ENCODE data around the gene TPP2. TPM values are rescaled to one million over a fixed set of nuclear protein-coding genes. Genes with fewer than 3 reads are reported as not detected.

TPP2 gene
- total and polyA plus RNA-seq, 9 donors = 24.0 to 50.7 (median 33.9) TPM

- H3K4me1 ChIP-seq (ENCODE audit: insufficient read depth) = no peaks in the 10 kb centered on the region
- H3K9me3 ChIP-seq = no peaks in the 10 kb centered on the region
- DNase-seq = no peak
- intact Hi-C loops (cut with DNase I) = no loop called here
- no peaks in the 10 kb centered on the region for H3K36me3 ChIP-seq
- TF ChIP-seq EP300 (IDR thresholded peaks at IDR 0.05) (no peak), POLR2A (IDR thresholded peaks at IDR 0.05) (no peak)
- TF ChIP-seq, protein P1, sequence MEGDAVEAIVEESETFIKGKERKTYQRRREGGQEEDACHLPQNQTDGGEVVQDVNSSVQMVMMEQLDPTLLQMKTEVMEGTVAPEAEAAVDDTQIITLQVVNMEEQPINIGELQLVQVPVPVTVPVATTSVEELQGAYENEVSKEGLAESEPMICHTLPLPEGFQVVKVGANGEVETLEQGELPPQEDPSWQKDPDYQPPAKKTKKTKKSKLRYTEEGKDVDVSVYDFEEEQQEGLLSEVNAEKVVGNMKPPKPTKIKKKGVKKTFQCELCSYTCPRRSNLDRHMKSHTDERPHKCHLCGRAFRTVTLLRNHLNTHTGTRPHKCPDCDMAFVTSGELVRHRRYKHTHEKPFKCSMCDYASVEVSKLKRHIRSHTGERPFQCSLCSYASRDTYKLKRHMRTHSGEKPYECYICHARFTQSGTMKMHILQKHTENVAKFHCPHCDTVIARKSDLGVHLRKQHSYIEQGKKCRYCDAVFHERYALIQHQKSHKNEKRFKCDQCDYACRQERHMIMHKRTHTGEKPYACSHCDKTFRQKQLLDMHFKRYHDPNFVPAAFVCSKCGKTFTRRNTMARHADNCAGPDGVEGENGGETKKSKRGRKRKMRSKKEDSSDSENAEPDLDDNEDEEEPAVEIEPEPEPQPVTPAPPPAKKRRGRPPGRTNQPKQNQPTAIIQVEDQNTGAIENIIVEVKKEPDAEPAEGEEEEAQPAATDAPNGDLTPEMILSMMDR (IDR thresholded peaks at IDR 0.05) = no peak
- WGBS, 3 donors = 49 to 54% (median 52%) methylated on average over 3 of the region's 3 CpGs
- H3K27me3 ChIP-seq = no peaks in the 10 kb centered on the region
- H3K27ac ChIP-seq = no peak overlapping the region
- H3K4me3 ChIP-seq = no peak overlapping the region
Observed at GRCh38 chr13:102556806-102557205, 40.0 kb upstream of the TPP2 start.

- Histone ChIP-seq H3K36me3 (no peaks in the 10 kb centered on the region), H3K27ac (no peak overlapping the region), H3K4me1 (ENCODE audit: insufficient read depth) (no peaks in the 10 kb centered on the region), H3K4me3 (no peak overlapping the region), H3K9me3 (no peaks in the 10 kb centered on the region), H3K27me3 (no peaks in the 10 kb centered on the region)
- DNase-seq = no peak
- no peak for TF ChIP-seq POLR2A (IDR thresholded peaks at IDR 0.05)
- TF ChIP-seq EP300 (IDR thresholded peaks at IDR 0.05) = no peak
- TF ChIP-seq, protein P1 (IDR thresholded peaks at IDR 0.05) = no peak
- intact Hi-C loops (cut with DNase I) = no loop called here
- 52 to 63% (median 56%) methylated on average over 2 of the region's 2 CpGs for WGBS, 3 donors
Observed at GRCh38 chr13:102558029-102558428, 38.8 kb upstream of the TPP2 start.

- Histone ChIP-seq H3K4me3 (no peak overlapping the region), H3K9me3 (no peaks in the 10 kb centered on the region), H3K27me3 (no peaks in the 10 kb centered on the region), H3K36me3 (no peaks in the 10 kb centered on the region), H3K27ac (no peak overlapping the region), H3K4me1 (ENCODE audit: insufficient read depth) (no peaks in the 10 kb centered on the region)
- intact Hi-C loops (cut with DNase I) = no loop called here
- TF ChIP-seq EP300 (IDR thresholded peaks at IDR 0.05) = no peak
- no peak for TF ChIP-seq POLR2A (IDR thresholded peaks at IDR 0.05)
- TF ChIP-seq, protein P1 (IDR thresholded peaks at IDR 0.05) = no peak
- 43 to 57% (median 51%) methylated on average over 1 of the region's 1 CpG for WGBS, 3 donors
- no peak for DNase-seq
Observed at GRCh38 chr13:102561933-102562332, 34.9 kb upstream of the TPP2 start.

GRCh38 chr13:102563267-102563666, 33.5 kb upstream of the TPP2 start:
- Histone ChIP-seq H3K27me3 (no peaks in the 10 kb centered on the region), H3K9me3 (no peaks in the 10 kb centered on the region), H3K4me1 (ENCODE audit: insufficient read depth) (no peaks in the 10 kb centered on the region), H3K27ac (no peak overlapping the region), H3K4me3 (no peak overlapping the region), H3K36me3 (no peaks in the 10 kb centered on the region)
- intact Hi-C loops (cut with DNase I) = no loop called here
- 86 to 92% (median 87%) methylated on average over 2 of the region's 2 CpGs for WGBS, 3 donors
- no peak for DNase-seq
- TF ChIP-seq EP300 (IDR thresholded peaks at IDR 0.05) (no peak), POLR2A (IDR thresholded peaks at IDR 0.05) (no peak)

GRCh38 chr13:102564564-102564963, 32.2 kb upstream of the TPP2 start:
- no peaks in the 10 kb centered on the region for H3K36me3 ChIP-seq
- no peak overlapping the region for H3K4me3 ChIP-seq
- DNase-seq = no peak
- no peak overlapping the region for H3K27ac ChIP-seq
- WGBS, 3 donors = 84 to 92% (median 84%) methylated on average over 4 of the region's 4 CpGs
- no peaks in the 10 kb centered on the region for H3K4me1 ChIP-seq (ENCODE audit: insufficient read depth)
- no peak for TF ChIP-seq EP300 (IDR thresholded peaks at IDR 0.05)
- TF ChIP-seq, protein P1 (IDR thresholded peaks at IDR 0.05) = no peak
- TF ChIP-seq POLR2A (IDR thresholded peaks at IDR 0.05) = no peak
- H3K9me3 ChIP-seq = no peaks in the 10 kb centered on the region
- intact Hi-C loops (cut with DNase I) = no loop called here
- no peaks in the 10 kb centered on the region for H3K27me3 ChIP-seq
